Activated CD8-positive, alpha-beta memory T cell treated with anti-CD3 and anti-CD28 coated beads for 1 hour (primary cell): Measurements from ENCODE around the gene SHLD2.
"Not testable (repeated sequence)": the region's sequence is repeated elsewhere in the genome, so short reads cannot be mapped to it uniquely, and the experiment has no call there.

Experiments used
- DNase-seq, 2 donors: peaks; one replicate each; pipeline ENCODE4 v3.0.0-alpha.2; 2020; ENCODE audit warnings: low read depth in 1 of 2; ENCODE audit errors: extremely low read depth in 1 of 2

SHLD2 gene

GRCh38 chr10:87211848-87212247 is 116.8 kb downstream of the SHLD2 start:
- DNase-seq, result not testable (repeated sequence)

- not testable (repeated sequence) for DNase-seq
Observed at GRCh38 chr10:87213150-87213765, 118.3 kb downstream of the SHLD2 start.

GRCh38 chr10:87213806-87214205 is 118.8 kb downstream of the SHLD2 start:
- not testable (repeated sequence) for DNase-seq

GRCh38 chr10:87216120-87216519 is 121.1 kb downstream of the SHLD2 start:
- DNase-seq, result not testable (repeated sequence)

GRCh38 chr10:87219370-87219769 is 124.4 kb downstream of the SHLD2 start:
- DNase-seq, result not testable (repeated sequence)

- DNase-seq, result not testable (repeated sequence)
Observed at GRCh38 chr10:87222789-87223188, 127.8 kb downstream of the SHLD2 start.

- DNase-seq, result not testable (repeated sequence)
Observed at GRCh38 chr10:87225148-87225547, 130.1 kb downstream of the SHLD2 start, which contains the start of gene NUTM2A. Gene NUTM2A, plus strand, starts transcription at chr10:87225448. Its CDS starts 383 bp downstream, at chr10:87225831.

GRCh38 chr10:87228247-87228646 is 133.2 kb downstream of the SHLD2 start:
- not testable (repeated sequence) for DNase-seq

GRCh38 chr10:87229211-87229610 is 134.2 kb downstream of the SHLD2 start:
- DNase-seq, result not testable (repeated sequence)

- not testable (repeated sequence) for DNase-seq
Observed at GRCh38 chr10:87234854-87235253, 139.8 kb downstream of the SHLD2 start.

- not testable (repeated sequence) for DNase-seq
Observed at GRCh38 chr10:87237244-87237643, 142.2 kb downstream of the SHLD2 start.

- DNase-seq, result not testable (repeated sequence)
Observed at GRCh38 chr10:87239346-87239808, 144.4 kb downstream of the SHLD2 start.
